ENCODE measurements around the gene ASCL2. TPM values are rescaled to one million over a fixed set of nuclear protein-coding genes. Genes with fewer than 3 reads are reported as not detected.
A peak's percentile ranks its signal among the peaks of the same experiment; 100 is the strongest.

Gene ASCL2
- total RNA-seq, 2 experiments from 2014 or later, result 2.7 to 3.4 TPM

- no peaks in the 10 kb centered on the region for H3K9me3 Mint-ChIP-seq
- intact Hi-C loops (cut with micrococcal nuclease), result loop anchor here (2.0 kb wide), 1 partner anchor 101 kb away; no protein-coding TSS in a partner anchor
- ChIA-PET POLR2A (no interaction called here), CTCF (interaction anchor here (1.2 to 13.9 kb wide), 4 partner anchors 99 to 124 kb away, joined by 4 to 381 read pairs (median 40); no protein-coding TSS in a partner anchor)
- no peaks in the 10 kb centered on the region for H3K36me3 Mint-ChIP-seq (ENCODE audit: low read depth)
- TF ChIP-seq, protein P1, sequence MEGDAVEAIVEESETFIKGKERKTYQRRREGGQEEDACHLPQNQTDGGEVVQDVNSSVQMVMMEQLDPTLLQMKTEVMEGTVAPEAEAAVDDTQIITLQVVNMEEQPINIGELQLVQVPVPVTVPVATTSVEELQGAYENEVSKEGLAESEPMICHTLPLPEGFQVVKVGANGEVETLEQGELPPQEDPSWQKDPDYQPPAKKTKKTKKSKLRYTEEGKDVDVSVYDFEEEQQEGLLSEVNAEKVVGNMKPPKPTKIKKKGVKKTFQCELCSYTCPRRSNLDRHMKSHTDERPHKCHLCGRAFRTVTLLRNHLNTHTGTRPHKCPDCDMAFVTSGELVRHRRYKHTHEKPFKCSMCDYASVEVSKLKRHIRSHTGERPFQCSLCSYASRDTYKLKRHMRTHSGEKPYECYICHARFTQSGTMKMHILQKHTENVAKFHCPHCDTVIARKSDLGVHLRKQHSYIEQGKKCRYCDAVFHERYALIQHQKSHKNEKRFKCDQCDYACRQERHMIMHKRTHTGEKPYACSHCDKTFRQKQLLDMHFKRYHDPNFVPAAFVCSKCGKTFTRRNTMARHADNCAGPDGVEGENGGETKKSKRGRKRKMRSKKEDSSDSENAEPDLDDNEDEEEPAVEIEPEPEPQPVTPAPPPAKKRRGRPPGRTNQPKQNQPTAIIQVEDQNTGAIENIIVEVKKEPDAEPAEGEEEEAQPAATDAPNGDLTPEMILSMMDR (IDR thresholded peaks at IDR 0.05), result no peak
- ATAC-seq (no peak), DNase-seq (no peak)
- H3K4me1 Mint-ChIP-seq (ENCODE audit: low read depth), result peaks cover 46% of the 10 kb centered on the region
- peak overlapping the region; percentile 25 for H3K27ac Mint-ChIP-seq
- H3K27me3 Mint-ChIP-seq, result no peaks in the 10 kb centered on the region
- no peak overlapping the region for H3K4me3 Mint-ChIP-seq
Measured at GRCh38 chr11:2297623-2298030, 27.2 kb upstream of the ASCL2 start.

DNA sequence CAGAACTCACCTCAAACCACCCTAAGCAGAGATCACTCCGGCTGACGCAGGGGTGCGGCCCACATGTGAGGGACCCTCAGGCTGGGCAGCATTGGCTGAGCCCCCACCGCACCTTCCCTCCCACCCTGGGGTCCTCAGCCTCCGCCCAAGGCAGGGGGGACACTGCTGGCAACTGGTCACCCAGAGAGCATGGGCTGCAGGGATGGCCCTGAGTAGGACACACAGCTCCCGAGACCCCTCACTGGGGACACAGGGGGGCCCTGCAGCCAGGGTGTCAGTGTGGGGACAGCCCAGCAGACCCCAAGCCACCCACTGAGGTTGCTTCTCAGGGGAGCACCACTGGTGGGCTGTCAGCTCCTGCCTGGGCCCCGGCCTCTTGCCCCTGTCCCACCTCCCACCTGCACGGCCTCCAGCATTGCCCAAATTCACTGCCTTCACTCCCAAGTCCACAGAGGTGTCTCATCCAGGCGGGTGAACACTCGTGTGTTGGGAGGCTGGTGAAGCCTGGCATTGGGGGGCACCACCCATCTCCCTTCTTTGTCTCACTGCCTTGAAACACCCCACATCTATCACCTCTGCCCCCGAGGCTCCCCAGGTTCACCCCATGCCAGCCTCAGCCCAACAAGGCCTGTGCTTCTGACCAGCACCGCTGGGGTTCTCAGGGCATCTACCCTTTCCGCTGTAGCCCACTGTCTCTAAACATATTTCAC is 26.7 kb upstream of the ASCL2 start:
- no peak for ATAC-seq
- H3K4me1 Mint-ChIP-seq (ENCODE audit: low read depth), result peaks cover 42% of the 10 kb centered on the region
- H3K27ac Mint-ChIP-seq, result no peak overlapping the region
- DNase-seq, result no peak
- CTCF ChIA-PET, result interaction anchor here (1.2 to 13.9 kb wide), 4 partner anchors 98 to 125 kb away, joined by 4 to 381 read pairs (median 40); no protein-coding TSS in a partner anchor
- H3K36me3 Mint-ChIP-seq (ENCODE audit: low read depth), result no peaks in the 10 kb centered on the region
- POLR2A ChIA-PET, result no interaction called here
- intact Hi-C loops (cut with micrococcal nuclease), result no loop called here
- H3K9me3 Mint-ChIP-seq, result no peaks in the 10 kb centered on the region
- H3K4me3 Mint-ChIP-seq, result no peak overlapping the region
- H3K27me3 Mint-ChIP-seq, result no peaks in the 10 kb centered on the region
- TF ChIP-seq, protein P1 (IDR thresholded peaks at IDR 0.05), result no peak

GRCh38 chr11:2295971-2296912 is 25.9 kb upstream of the ASCL2 start:
- peaks cover 34% of the 10 kb centered on the region for H3K4me1 Mint-ChIP-seq (ENCODE audit: low read depth)
- H3K27ac Mint-ChIP-seq, result no peak overlapping the region
- ChIA-PET CTCF (interaction anchor here (1.2 to 4.3 kb wide), 2 partner anchors 102 to 110 kb away, joined by 4 to 28 read pairs; no protein-coding TSS in a partner anchor), POLR2A (interaction anchor here (1.0 kb wide), 1 partner anchor 81 kb away, joined by 3 read pairs; no protein-coding TSS in a partner anchor)
- no peak overlapping the region for H3K4me3 Mint-ChIP-seq
- H3K9me3 Mint-ChIP-seq, result no peaks in the 10 kb centered on the region
- DNase-seq (no peak), ATAC-seq (no peak)
- intact Hi-C loops (cut with micrococcal nuclease), result no loop called here
- no peaks in the 10 kb centered on the region for H3K36me3 Mint-ChIP-seq (ENCODE audit: low read depth)
- TF ChIP-seq, protein P1 (IDR thresholded peaks at IDR 0.05), result no peak
- no peaks in the 10 kb centered on the region for H3K27me3 Mint-ChIP-seq

DNA sequence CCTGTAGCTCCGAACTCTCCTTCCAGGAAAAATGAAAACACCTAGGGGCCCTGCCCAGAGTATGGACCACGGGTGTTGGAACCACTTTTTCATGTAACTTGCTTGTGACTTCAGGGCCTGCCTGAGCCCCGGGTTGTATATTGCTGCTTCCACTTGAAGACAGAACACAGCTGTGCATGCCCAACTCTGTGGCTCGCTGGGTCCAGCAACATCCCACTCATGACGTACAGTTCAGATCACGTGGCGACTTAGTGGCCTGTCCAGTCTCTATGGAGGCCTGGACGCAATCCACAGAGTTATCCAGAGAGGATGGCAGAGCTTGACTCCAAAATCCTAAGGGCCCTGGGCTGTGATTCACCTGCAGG is 24.5 kb upstream of the ASCL2 start:
- no peak overlapping the region for H3K27ac Mint-ChIP-seq
- no peaks in the 10 kb centered on the region for H3K9me3 Mint-ChIP-seq
- intact Hi-C loops (cut with micrococcal nuclease), result no loop called here
- TF ChIP-seq, protein P1 (IDR thresholded peaks at IDR 0.05), result no peak
- DNase-seq (no peak), ATAC-seq (no peak)
- H3K36me3 Mint-ChIP-seq (ENCODE audit: low read depth), result no peaks in the 10 kb centered on the region
- ChIA-PET POLR2A (no interaction called here), CTCF (interaction anchor here (0.9 to 1.8 kb wide), 4 partner anchors 10 to 123 kb away, joined by 3 to 9 read pairs (median 4); no protein-coding TSS in a partner anchor)
- H3K4me1 Mint-ChIP-seq (ENCODE audit: low read depth), result peaks cover 25% of the 10 kb centered on the region
- no peak overlapping the region for H3K4me3 Mint-ChIP-seq
- H3K27me3 Mint-ChIP-seq, result no peaks in the 10 kb centered on the region

All from activated CD8-positive, alpha-beta T cell treated with anti-CD3 and anti-CD28 coated beads for 36 hours (primary cell).